IMR-90 (cell line): ENCODE data around the gene ARMC9. TPM values are rescaled to one million over a fixed set of nuclear protein-coding genes. Genes with fewer than 3 reads are reported as not detected.
A peak's percentile ranks its signal among the peaks of the same experiment; 100 is the strongest.

ENCODE experiments used
- ATAC-seq: fragments of 200-7000 bp; cut with Tn5 transposase; 2 replicates; pipeline ENCODE4 v1.9.1; 2020; ENCODE audit warnings: low read depth, mild to moderate bottlenecking, moderate library complexity
- BruUV-seq: library from RNA; stranded (reverse); fragments of 400-500 nt; replicated peaks from 2 replicates; lab custom pipeline; 2021; lab: Mats Ljungman, UMichigan
- CTCF ChIA-PET: fragments of 300-600 bp; formaldehyde crosslinking; extraction: SDS; loops from one replicate; lab custom pipeline; 2021; ENCODE audit warnings: antibody characterized with exemption; lab: Yijun Ruan, JAX
- POLR2A ChIA-PET: fragments of 300-600 bp; sonication (Branson Sonifier 250); formaldehyde crosslinking; loops from one replicate; lab custom pipeline; 2022; ENCODE audit warnings: antibody characterized with exemption; ENCODE audit not compliant: unreplicated experiment; lab: Charles Lee
- DNase-seq: peaks from one replicate; pipeline ENCODE4 v3.0.0; 2013
- H2AFZ ChIP-seq: replicated peaks from 2 replicates; pipeline ENCODE3; 2013; ENCODE audit warnings: low read length, mild to moderate bottlenecking; ENCODE audit not compliant: poor library complexity
- H2AK5ac ChIP-seq: 2 replicates; pipeline ENCODE4 v1.6.1; 2013; ENCODE audit warnings: low read depth, low read length, inconsistent platforms
- H2AK9ac ChIP-seq: replicated peaks from 2 replicates; pipeline ENCODE3; 2013; ENCODE audit warnings: mild to moderate bottlenecking, low read depth, low read length, moderate library complexity; ENCODE audit not compliant: poor library complexity
- H2BK120ac ChIP-seq: 2 replicates; pipeline ENCODE4 v1.6.1; 2013; ENCODE audit warnings: low read depth, low read length, inconsistent platforms
- H2BK15ac ChIP-seq: 3 replicates; pipeline ENCODE4 v1.6.1; 2013; ENCODE audit warnings: low read depth, low read length, inconsistent platforms
- H2BK20ac ChIP-seq: 2 replicates; pipeline ENCODE4 v1.6.1; 2013; ENCODE audit warnings: low read depth, mild to moderate bottlenecking, inconsistent platforms, low read length, moderate library complexity
- H2BK5ac ChIP-seq: 2 replicates; pipeline ENCODE4 v1.6.1; 2013; ENCODE audit warnings: mild to moderate bottlenecking, low read depth, low read length, inconsistent platforms; ENCODE audit not compliant: poor library complexity, severe bottlenecking
- H3K14ac ChIP-seq: replicated peaks from 2 replicates; pipeline ENCODE4 v1.6.1; 2013; ENCODE audit warnings: low read depth, low read length, inconsistent platforms
- H3K18ac ChIP-seq: 2 replicates; pipeline ENCODE4 v1.6.1; 2013; ENCODE audit warnings: low read depth, low read length, control low read depth
- H3K23ac ChIP-seq: 2 replicates; pipeline ENCODE4 v1.6.1; 2013; ENCODE audit warnings: low read depth, low read length, inconsistent platforms
- H3K27ac ChIP-seq: 2 replicates; pipeline ENCODE4 v1.5.1; 2013; ENCODE audit warnings: mild to moderate bottlenecking, control low read depth, low read length; ENCODE audit not compliant: insufficient read depth
- H3K27me3 ChIP-seq: 2 replicates; pipeline ENCODE4 v1.6.1; 2013; ENCODE audit warnings: low read length; ENCODE audit not compliant: control insufficient read depth, insufficient read depth
- H3K36me3 ChIP-seq: 2 replicates; pipeline ENCODE4 v1.6.1; 2013; ENCODE audit warnings: low read length, mixed read lengths; ENCODE audit not compliant: control insufficient read depth, insufficient read depth
- H3K4ac ChIP-seq: 2 replicates; pipeline ENCODE4 v1.6.1; 2013; ENCODE audit warnings: low read depth, low read length, inconsistent platforms
- H3K4me1 ChIP-seq: 2 replicates; pipeline ENCODE4 v1.6.1; 2013; ENCODE audit warnings: low read length, mixed read lengths; ENCODE audit not compliant: control insufficient read depth, insufficient read depth
- H3K4me2 ChIP-seq: 2 replicates; pipeline ENCODE4 v1.6.1; 2013; ENCODE audit warnings: low read depth, mild to moderate bottlenecking, control low read depth, low read length, moderate library complexity
- H3K4me3 ChIP-seq: 2 replicates; pipeline ENCODE4 v1.5.1; 2013; ENCODE audit warnings: low read depth, mild to moderate bottlenecking, control low read depth, low read length, moderate library complexity; ENCODE audit not compliant: insufficient read depth
- H3K56ac ChIP-seq: 2 replicates; pipeline ENCODE4 v1.6.1; 2013; ENCODE audit warnings: low read length, inconsistent platforms; ENCODE audit not compliant: insufficient read depth; ENCODE audit errors: extremely low read depth
- H3K79me1 ChIP-seq, 2 experiments: 2 replicates each; pipeline ENCODE4 v1.6.1; 2013; ENCODE audit warnings: low read length in 2 of 2, inconsistent platforms in 1 of 2, low read depth in 1 of 2
- H3K9ac ChIP-seq: 2 replicates; pipeline ENCODE4 v1.6.1; 2013; ENCODE audit warnings: low read depth, low read length, control low read depth
- H3K9me1 ChIP-seq: 2 replicates; pipeline ENCODE4 v1.6.1; 2013; ENCODE audit warnings: low read length, inconsistent platforms; ENCODE audit not compliant: insufficient read depth
- H3K9me3 ChIP-seq: 2 replicates; pipeline ENCODE4 v1.6.1; 2013; ENCODE audit warnings: low read length; ENCODE audit not compliant: control insufficient read depth, insufficient read depth
- H4K20me1 ChIP-seq: 2 replicates; pipeline ENCODE4 v1.6.1; 2013; ENCODE audit warnings: low read length, inconsistent platforms; ENCODE audit not compliant: insufficient read depth
- H4K5ac ChIP-seq: 2 replicates; pipeline ENCODE4 v1.6.1; 2013; ENCODE audit warnings: mild to moderate bottlenecking, low read depth, low read length, control low read depth
- H4K8ac ChIP-seq, 2 experiments: 2 replicates each; pipeline ENCODE4 v1.6.1; 2013; ENCODE audit warnings: low read depth in 2 of 2, low read length in 2 of 2, control low read depth in 1 of 2, inconsistent platforms in 1 of 2
- H4K91ac ChIP-seq: 2 replicates; pipeline ENCODE4 v1.6.1; 2013; ENCODE audit warnings: low read depth, low read length, inconsistent platforms; ENCODE audit not compliant: insufficient read depth
- CHD1 ChIP-seq: IDR thresholded peaks from 2 replicates; pipeline ENCODE4 v1.6.1; 2012; ENCODE audit warnings: low read depth, low read length, improper control_type of control experiment
- FOS ChIP-seq: fragments of 150-350 bp; IDR thresholded peaks from 2 replicates; pipeline ENCODE4 v1.6.1; 2016; ENCODE audit warnings: low read depth, low read length
- MAZ ChIP-seq: IDR thresholded peaks from 2 replicates; pipeline ENCODE4 v1.6.1; 2012; ENCODE audit warnings: low read depth, mild to moderate bottlenecking, low read length, improper control_type of control experiment, moderate library complexity, borderline replicate concordance
- MXI1 ChIP-seq: IDR thresholded peaks from 2 replicates; pipeline ENCODE4 v1.6.1; 2012; ENCODE audit warnings: low read depth, mild to moderate bottlenecking, low read length, moderate library complexity, borderline replicate concordance
- RAD21 ChIP-seq: IDR thresholded peaks from 2 replicates; pipeline ENCODE4 v1.6.1; 2012; ENCODE audit warnings: low read length, improper control_type of control experiment
- SMC3 ChIP-seq: fragments of 150-350 bp; IDR thresholded peaks from 2 replicates; pipeline ENCODE4 v1.6.1; 2016; ENCODE audit warnings: low read depth, mild to moderate bottlenecking, antibody characterized with exemption, low read length, moderate library complexity
- WGBS, 2 experiments: methylation state at CpG; one replicate each; pipeline versions ENCODE4 v1.1.5 to v1.1.7; 2013; ENCODE audit warnings: missing lambda C conversion rate in 2 of 2; ENCODE audit not compliant: insufficient read length in 1 of 2; ENCODE audit errors: extremely low coverage in 2 of 2; 5-methylcytosine and 5-hydroxymethylcytosine counted together
- dilution Hi-C: fragments of 300-500 bp; cut with HindIII; formaldehyde crosslinking; loops from one replicate; pipeline ENCODE4 v1.14.3; 2018; ENCODE audit warnings: low sequenced_read_pairs; ENCODE audit not compliant: unreplicated experiment
- in situ Hi-C: fragments of 300-500 bp; cut with MboI; formaldehyde crosslinking; loops from 3 replicates; pipeline ENCODE4 v1.14.3; 2019; ENCODE audit warnings: low sequenced_read_pairs, inconsistent platforms, mixed read lengths
- intact Hi-C: fragments of 100-400 bp; cut with micrococcal nuclease; formaldehyde crosslinking; loops from 2 replicates; pipeline ENCODE4 v1.10.0; 2022
- polyA plus RNA-seq, 3 experiments: library from polyadenylated mRNA; depleted of rRNA; stranded (reverse); fragments of >200 nt; gene quantifications; 2 replicates each; pipeline ENCODE4 v1.2.3, GENCODE V29; 2012; ENCODE audit warnings: low replicate concordance in 1 of 3
- total RNA-seq: library from RNA; depleted of rRNA; stranded (reverse); fragments of >200 nt; gene quantifications from 2 replicates; pipeline ENCODE4 v1.2.3, GENCODE V29; 2012
- TF ChIP-seq, protein P1 (sequence below): conservative IDR thresholded peaks from 2 replicates; pipeline ENCODE4 v1.5.1; 2012; ENCODE audit warnings: mild to moderate bottlenecking, low read depth, low read length, improper control_type of control experiment

The ARMC9 gene
- total and polyA plus RNA-seq, 2 of the 4 experiments (the other 2 are of a cell fraction), result 36.0 to 46.6 TPM

DNA sequence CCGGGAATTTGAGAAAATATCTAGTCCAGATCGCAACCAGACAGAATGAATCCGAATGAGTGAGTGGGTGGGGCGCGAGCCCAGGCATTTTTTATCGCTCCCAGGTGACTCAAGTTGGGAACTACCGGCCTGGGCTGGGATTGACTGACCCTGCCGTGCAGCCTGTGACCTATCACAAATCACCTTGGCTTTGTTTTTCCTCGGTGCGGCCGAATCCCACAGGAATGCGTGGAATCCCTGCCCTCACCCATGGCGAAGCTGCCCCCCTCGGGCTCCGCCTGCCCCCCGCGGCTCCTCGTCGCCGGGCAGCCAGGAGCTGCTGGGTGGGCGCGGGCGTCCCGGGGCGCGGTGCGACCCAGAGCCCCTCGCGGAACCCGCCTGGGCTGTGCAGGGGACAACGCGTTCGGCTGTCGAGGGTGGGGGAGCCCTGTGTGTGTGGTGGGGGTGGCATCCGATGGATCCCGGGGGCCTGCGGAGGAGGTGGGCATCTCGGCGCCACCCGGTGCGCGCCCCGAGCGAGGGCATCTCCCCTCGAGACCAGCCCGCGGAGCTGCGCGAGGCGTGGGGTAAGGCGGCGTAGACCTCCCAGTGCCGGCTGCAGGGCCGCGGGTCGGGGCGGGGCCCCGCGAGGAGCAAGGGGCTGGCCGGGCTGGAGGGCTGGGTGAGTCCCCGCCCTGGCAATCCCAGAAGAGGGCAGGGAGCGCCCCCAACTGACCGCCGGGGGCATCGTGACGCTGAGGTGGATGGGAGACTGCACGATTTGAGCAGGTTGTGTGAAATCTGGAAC is 213.6 kb downstream of the ARMC9 start:
- Histone ChIP-seq H3K4ac (peak overlapping the region; percentile 79), H2BK20ac (peak overlapping the region; percentile 87; the same call in 1 of the 2 replicates), H2BK15ac (peak overlapping the region; percentile 57; the same call in 1 of the 3 replicates), H4K8ac (peak overlapping the region; percentile 19 to 82; a peak in 2 of 4 replicates), H3K36me3 (no peaks in the 10 kb centered on the region), H3K4me1 (0 out of 2 replicates have a peak, but pooled peaks cover 3% of the 10 kb centered on the region), H3K18ac (peak overlapping the region; percentile 22; the same call in 1 of the 2 replicates), H3K9ac (peak overlapping the region; percentile 71), H3K14ac (peak overlapping the region; percentile 94), H3K27me3 (no peaks in the 10 kb centered on the region), H3K79me1 (no peaks in the 10 kb centered on the region), H4K20me1 (no peaks in the 10 kb centered on the region), H3K4me2 (peak overlapping the region; percentile 80), H3K56ac (no peak overlapping the region), H4K5ac (peak overlapping the region; percentile 17; the same call in 1 of the 2 replicates), H2BK5ac (peak overlapping the region; percentile 75), H3K9me3 (no peaks in the 10 kb centered on the region), H4K91ac (peak overlapping the region; percentile 63; the same call in 1 of the 2 replicates), H3K9me1 (no peaks in the 10 kb centered on the region), H2BK120ac (peak overlapping the region; percentile 83), H2AK9ac (peak overlapping the region; percentile 88), H3K4me3 (peak overlapping the region; percentile 63), H2AFZ (peak overlapping the region; percentile 95), H3K23ac (0 out of 2 replicates have a peak overlapping the region, but pooled peaks have one; percentile 67), H3K27ac (peak overlapping the region; percentile 42), H2AK5ac (no peak overlapping the region)
- DNase-seq (peak; percentile 71), ATAC-seq (peak; percentile 100)
- dilution Hi-C loops (no loop called here), intact Hi-C loops (loop anchor here (1.0 to 2.0 kb wide), 5 partner anchors 40 to 509 kb away; no protein-coding TSS in a partner anchor), in situ Hi-C loops (loop anchor here (5.0 to 10.0 kb wide), 3 partner anchors 115 to 307 kb away; no protein-coding TSS in a partner anchor)
- no TSS peak for BruUV-seq
- POLR2A ChIA-PET, result no interaction called here
- CTCF ChIA-PET, result interaction anchor here (0.6 to 1.9 kb wide), 18 partner anchors 8 to 308 kb away, joined by 3 to 7 read pairs (median 3); partner anchors contain the start of gene NCL
- TF ChIP-seq RAD21 (peak; percentile 93), MAZ (peak; percentile 92), FOS (no peak), SMC3 (peak; percentile 86), MXI1 (0 out of 2 replicates have a peak, but pooled peaks have one; percentile 65), CHD1 (no peak)
- TF ChIP-seq, protein P1, sequence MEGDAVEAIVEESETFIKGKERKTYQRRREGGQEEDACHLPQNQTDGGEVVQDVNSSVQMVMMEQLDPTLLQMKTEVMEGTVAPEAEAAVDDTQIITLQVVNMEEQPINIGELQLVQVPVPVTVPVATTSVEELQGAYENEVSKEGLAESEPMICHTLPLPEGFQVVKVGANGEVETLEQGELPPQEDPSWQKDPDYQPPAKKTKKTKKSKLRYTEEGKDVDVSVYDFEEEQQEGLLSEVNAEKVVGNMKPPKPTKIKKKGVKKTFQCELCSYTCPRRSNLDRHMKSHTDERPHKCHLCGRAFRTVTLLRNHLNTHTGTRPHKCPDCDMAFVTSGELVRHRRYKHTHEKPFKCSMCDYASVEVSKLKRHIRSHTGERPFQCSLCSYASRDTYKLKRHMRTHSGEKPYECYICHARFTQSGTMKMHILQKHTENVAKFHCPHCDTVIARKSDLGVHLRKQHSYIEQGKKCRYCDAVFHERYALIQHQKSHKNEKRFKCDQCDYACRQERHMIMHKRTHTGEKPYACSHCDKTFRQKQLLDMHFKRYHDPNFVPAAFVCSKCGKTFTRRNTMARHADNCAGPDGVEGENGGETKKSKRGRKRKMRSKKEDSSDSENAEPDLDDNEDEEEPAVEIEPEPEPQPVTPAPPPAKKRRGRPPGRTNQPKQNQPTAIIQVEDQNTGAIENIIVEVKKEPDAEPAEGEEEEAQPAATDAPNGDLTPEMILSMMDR, result peak; percentile 98
- 0% methylated on average over 17 of the region's 67 CpGs; no CpG with 5 or more reads in 1 of the 2 experiments for WGBS, 2 experiments
